Gastrocnemius medialis (tissue), 4 donors: ENCODE data around the gene PDE3B.

ENCODE experiments used
- POLR2A ChIP-seq, 2 donors: fragments of 450-650 bp; IDR thresholded peaks; one replicate each; pipeline ENCODE4 v1.6.1; 2017; ENCODE audit warnings: antibody characterized with exemption in 2 of 2, mild to moderate bottlenecking in 2 of 2, moderate library complexity in 2 of 2
- TF ChIP-seq, protein P1 (sequence below), 5 experiments: fragments of 450-650 bp in 3 of 5; fragments of 200-600 bp in 2 of 5; sonication (generic) in 2 of 5; IDR thresholded peaks in 4 of 5; conservative IDR thresholded peaks in 1 of 5; 1 replicate in 4 of 5; 2 replicates in 1 of 5; pipeline ENCODE4 v1.5.1; 2016 to 2019; ENCODE audit warnings: antibody characterized with exemption in 5 of 5, mild to moderate bottlenecking in 3 of 5, moderate library complexity in 3 of 5

DNA sequence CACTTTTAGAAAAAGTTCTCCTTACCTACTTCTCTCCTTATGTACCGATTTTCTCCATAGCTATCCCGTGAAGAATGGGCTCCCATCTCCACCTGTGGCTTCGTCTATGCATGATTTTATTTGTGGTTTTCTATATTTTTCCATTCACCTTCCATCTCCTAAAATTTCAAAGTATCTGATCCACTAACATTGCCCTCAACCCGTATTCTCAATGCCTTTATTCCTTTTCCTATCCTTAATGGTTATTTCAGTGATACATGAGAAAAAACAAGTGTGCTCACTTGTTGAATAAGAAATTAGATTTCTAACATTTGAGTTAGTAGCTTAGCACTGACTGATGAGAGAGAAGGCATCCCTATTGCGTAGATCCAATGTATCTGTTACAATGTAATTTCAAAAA lies 231.6 kb downstream of the PDE3B start:
- TF ChIP-seq POLR2A (IDR thresholded peaks at IDR 0.05): no peak
- TF ChIP-seq, protein P1, sequence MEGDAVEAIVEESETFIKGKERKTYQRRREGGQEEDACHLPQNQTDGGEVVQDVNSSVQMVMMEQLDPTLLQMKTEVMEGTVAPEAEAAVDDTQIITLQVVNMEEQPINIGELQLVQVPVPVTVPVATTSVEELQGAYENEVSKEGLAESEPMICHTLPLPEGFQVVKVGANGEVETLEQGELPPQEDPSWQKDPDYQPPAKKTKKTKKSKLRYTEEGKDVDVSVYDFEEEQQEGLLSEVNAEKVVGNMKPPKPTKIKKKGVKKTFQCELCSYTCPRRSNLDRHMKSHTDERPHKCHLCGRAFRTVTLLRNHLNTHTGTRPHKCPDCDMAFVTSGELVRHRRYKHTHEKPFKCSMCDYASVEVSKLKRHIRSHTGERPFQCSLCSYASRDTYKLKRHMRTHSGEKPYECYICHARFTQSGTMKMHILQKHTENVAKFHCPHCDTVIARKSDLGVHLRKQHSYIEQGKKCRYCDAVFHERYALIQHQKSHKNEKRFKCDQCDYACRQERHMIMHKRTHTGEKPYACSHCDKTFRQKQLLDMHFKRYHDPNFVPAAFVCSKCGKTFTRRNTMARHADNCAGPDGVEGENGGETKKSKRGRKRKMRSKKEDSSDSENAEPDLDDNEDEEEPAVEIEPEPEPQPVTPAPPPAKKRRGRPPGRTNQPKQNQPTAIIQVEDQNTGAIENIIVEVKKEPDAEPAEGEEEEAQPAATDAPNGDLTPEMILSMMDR (IDR thresholded peaks at IDR 0.05 in 4 of 5, conservative IDR thresholded peaks at IDR 0.05 in 1 of 5): no peak
